ENCODE measurements around the gene FCSK. TPM values are rescaled to one million over a fixed set of nuclear protein-coding genes. Genes with fewer than 3 reads are reported as not detected.
A peak's percentile ranks its signal among the peaks of the same experiment; 100 is the strongest.

FCSK gene
- total and polyA plus RNA-seq, 3 donors from 2014 or later = 12.4 to 36.3 (median 26.4) TPM

DNA sequence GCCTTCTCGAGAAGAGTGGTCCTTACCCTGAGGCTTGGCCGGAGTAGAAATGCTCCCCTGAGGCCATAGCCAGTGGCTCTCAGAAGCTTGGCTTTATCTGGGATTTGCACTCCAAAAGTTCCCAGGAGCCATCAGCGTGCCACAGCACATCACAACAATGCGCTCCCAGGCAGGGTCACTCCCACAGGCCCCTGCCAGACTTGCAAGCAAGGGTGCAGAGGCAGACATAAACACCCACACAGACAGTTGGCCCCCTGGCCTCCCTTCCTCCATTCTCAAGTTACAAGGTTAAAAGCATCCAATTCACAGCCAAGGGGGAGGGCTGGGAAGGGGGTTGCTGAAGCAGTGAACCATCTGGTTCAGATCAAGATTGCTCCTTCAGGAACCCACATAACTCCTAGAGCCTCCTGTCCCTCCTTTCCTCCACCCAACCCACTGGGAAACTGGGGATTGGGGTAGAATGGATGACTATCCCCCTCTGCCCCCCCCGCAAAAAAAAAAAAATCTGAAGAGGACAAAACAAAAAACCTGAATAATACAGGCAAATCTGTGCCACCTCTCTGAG is 17.3 kb upstream of the FCSK start:
- Histone ChIP-seq H3K4me1 (peaks cover 50% of the 10 kb centered on the region), H3K4me3 (peak overlapping the region in 1 of 2 donors; percentile 80), H3K36me3 (ENCODE audit: low read depth, missing control alignments) (no peaks in the 10 kb centered on the region), H3K9me3 (no peaks in the 10 kb centered on the region), H3K27ac (peak overlapping the region; percentile 66 to 74), H3K27me3 (no peaks in the 10 kb centered on the region)
- WGBS, 2 donors = 17 to 33% methylated on average over 4 to 5 of the region's 5 CpGs
- TF ChIP-seq, protein P1, sequence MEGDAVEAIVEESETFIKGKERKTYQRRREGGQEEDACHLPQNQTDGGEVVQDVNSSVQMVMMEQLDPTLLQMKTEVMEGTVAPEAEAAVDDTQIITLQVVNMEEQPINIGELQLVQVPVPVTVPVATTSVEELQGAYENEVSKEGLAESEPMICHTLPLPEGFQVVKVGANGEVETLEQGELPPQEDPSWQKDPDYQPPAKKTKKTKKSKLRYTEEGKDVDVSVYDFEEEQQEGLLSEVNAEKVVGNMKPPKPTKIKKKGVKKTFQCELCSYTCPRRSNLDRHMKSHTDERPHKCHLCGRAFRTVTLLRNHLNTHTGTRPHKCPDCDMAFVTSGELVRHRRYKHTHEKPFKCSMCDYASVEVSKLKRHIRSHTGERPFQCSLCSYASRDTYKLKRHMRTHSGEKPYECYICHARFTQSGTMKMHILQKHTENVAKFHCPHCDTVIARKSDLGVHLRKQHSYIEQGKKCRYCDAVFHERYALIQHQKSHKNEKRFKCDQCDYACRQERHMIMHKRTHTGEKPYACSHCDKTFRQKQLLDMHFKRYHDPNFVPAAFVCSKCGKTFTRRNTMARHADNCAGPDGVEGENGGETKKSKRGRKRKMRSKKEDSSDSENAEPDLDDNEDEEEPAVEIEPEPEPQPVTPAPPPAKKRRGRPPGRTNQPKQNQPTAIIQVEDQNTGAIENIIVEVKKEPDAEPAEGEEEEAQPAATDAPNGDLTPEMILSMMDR (IDR thresholded peaks at IDR 0.05) = no peak
- TF ChIP-seq POLR2A (IDR thresholded peaks at IDR 0.05) = no peak
- peak; percentile 74 for DNase-seq
- intact Hi-C loops (cut with DNase I; ENCODE audit: low total_unique reads) = no loop called here

DNA sequence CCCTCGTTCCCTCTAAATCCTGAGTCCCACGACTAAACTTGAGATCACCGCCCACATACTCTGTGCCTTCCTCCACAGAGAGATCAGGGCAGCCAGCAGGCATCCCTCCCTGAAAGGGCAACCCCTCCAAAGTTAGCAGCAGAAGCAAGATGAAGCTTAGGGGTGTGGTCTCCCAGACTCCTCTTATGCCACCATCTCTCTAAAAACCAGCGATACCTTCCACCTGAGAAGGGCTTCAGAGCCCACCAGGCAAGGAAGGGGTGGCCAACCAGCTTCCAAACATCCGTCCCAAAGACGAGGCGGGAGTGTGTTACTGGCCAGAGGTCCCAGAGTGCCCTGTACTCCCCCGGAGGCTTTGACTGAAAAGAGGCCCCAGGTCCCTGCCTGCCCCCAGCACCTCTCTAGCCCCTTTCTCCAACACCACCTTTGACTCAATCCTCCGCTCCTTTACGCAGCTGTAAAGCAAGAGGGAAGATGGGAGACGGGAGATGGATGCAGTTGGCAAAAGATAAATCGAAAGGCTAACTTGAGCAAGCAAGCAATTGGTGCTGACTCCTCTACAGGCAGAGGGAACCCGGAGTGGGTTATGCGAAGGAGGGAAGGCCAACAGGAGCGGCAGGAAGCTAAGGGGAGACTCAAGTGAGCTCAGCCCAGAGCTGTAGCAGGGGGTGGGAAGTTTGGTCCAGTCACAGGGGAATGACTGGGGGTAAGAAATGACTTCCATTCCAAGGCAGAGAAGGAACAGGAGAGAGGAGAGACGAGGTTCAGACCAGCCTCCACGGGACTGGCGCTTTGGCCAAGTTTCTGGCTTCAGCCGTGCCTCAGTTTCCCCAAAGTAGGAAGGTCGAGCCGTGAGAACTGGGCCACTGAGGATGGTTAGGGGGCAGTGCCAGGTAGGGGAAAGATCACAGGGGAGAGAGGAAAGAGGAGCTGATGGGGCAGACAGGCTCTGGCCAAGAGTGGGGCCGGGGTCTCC is 16.5 kb upstream of the FCSK start:
- H3K4me3 ChIP-seq = peak overlapping the region; percentile 72 to 80
- H3K4me1 ChIP-seq = peaks cover 43% of the 10 kb centered on the region
- no peak for DNase-seq
- H3K36me3 ChIP-seq (ENCODE audit: low read depth, missing control alignments) = no peaks in the 10 kb centered on the region
- TF ChIP-seq, protein P1 (IDR thresholded peaks at IDR 0.05) = no peak
- no peak for TF ChIP-seq POLR2A (IDR thresholded peaks at IDR 0.05)
- WGBS, 2 donors = 4 to 5% methylated on average over 22 of the region's 22 CpGs
- peak overlapping the region; percentile 66 to 74 for H3K27ac ChIP-seq
- intact Hi-C loops (cut with DNase I; ENCODE audit: low total_unique reads) = no loop called here
- H3K9me3 ChIP-seq = no peaks in the 10 kb centered on the region
- no peaks in the 10 kb centered on the region for H3K27me3 ChIP-seq

DNA sequence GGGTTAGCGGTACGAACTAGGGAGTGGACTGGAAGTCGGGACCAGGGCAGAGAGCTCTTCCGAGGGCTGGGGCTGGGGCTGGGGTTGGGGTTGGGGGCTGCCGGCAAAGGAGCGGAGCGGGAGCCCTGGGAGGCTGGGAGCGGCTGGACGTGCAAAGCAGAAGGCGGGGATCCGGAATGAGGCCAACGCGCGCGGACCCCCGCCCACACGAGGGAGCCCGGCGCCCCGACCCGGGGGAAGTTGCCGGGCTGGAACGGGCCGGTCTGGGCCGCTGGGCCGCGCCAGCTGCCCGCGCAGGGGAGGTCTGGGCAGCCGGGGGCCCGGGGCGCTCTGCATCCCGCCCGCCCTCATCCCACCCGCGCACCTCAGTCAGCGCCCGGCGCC is 15.8 kb upstream of the FCSK start:
- peaks cover 36% of the 10 kb centered on the region for H3K4me1 ChIP-seq
- no peaks in the 10 kb centered on the region for H3K9me3 ChIP-seq
- peak overlapping the region; percentile 72 to 80 for H3K4me3 ChIP-seq
- peak overlapping the region; percentile 66 to 74 for H3K27ac ChIP-seq
- TF ChIP-seq, protein P1 (IDR thresholded peaks at IDR 0.05) = no peak
- TF ChIP-seq POLR2A (IDR thresholded peaks at IDR 0.05) = no peak
- no peaks in the 10 kb centered on the region for H3K27me3 ChIP-seq
- no peaks in the 10 kb centered on the region for H3K36me3 ChIP-seq (ENCODE audit: low read depth, missing control alignments)
- 0% methylated on average over 7 to 35 of the region's 39 CpGs for WGBS, 2 donors
- intact Hi-C loops (cut with DNase I; ENCODE audit: low total_unique reads) = no loop called here
- no peak for DNase-seq

DNA sequence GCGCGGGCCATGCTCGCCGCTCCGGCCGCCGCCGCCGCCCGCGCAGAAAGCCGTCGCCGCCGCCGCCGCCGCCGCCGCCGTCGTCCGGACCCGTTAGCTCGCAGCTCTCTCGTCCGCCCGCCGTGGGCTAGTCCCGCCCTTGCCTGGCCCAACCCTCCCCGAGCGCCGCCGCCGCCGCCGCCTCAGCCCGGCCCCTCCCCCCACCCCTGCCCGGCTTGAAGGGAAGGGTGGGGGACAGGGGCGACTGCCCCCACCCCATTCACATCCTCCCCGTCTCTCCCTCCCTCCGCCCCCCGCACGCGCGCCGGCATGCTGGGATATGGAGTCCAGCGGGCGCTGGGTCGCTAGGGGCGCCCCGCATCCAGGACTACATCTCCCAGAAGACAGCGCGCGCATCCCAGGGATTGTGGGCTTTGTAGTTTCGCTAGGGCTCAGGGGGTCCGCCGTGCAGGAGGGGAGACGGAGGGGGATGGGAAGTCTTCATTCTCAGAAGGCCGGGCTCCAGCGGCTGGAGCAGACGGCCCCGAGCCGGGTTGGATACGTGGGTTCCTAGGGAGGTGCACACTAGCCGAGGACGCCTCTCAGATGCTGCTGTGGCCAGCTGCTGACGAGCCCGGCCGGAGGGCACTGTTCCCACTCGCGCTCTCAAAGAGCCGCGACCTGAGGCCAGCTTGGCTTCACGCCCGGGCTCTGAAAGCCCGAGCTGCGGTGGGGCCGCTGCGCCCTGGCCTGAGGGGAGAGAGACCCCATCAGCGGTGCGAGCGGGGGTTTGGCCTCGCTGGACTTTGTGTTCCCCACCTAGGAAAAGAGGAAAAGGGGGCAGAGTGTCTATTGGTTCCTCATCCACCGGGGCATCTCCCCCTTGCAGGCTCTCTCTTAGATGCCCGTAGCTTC is 15.2 kb upstream of the FCSK start, which contains the start of gene ST3GAL2:
TSS of gene ST3GAL2 (minus strand) at position 132 of the 894 bp plus-strand sequence. CDS start 40,570 bp downstream, outside the sequence.
- DNase-seq = peak; percentile 96
- Histone ChIP-seq H3K27me3 (no peaks in the 10 kb centered on the region), H3K36me3 (ENCODE audit: low read depth, missing control alignments) (no peaks in the 10 kb centered on the region), H3K9me3 (no peaks in the 10 kb centered on the region), H3K4me1 (peaks cover 29% of the 10 kb centered on the region), H3K4me3 (peak within 1 kb of the TSS; percentile 72 to 80), H3K27ac (peak within 1 kb of the TSS; percentile 66 to 74)
- intact Hi-C loops (cut with DNase I; ENCODE audit: low total_unique reads) = no loop called here
- WGBS, 2 donors = 1 to 3% methylated on average over 10 to 62 of the region's 86 CpGs
- no peak for TF ChIP-seq POLR2A (IDR thresholded peaks at IDR 0.05)
- TF ChIP-seq, protein P1 (IDR thresholded peaks at IDR 0.05) = peak in 1 of 3 experiments; percentile 36

All from testis (tissue), 3 donors.